ENCODE data around the gene TSEN54. TPM values are rescaled to one million over a fixed set of nuclear protein-coding genes. Genes with fewer than 3 reads are reported as not detected.
A peak's percentile ranks its signal among the peaks of the same experiment; 100 is the strongest.

Gene TSEN54
- 44.5 and 45.5 TPM in 2 replicates for total RNA-seq (2021)
- long read RNA-seq, transcript TSEN54-201 (11 exons, 1,944 nt): major isoform, 309 of 503 reads
- long read RNA-seq, partial matches to known transcripts: 47 of 503 reads
- long read RNA-seq, other reads (novel, unspliced or antisense): 146 of 503 reads

DNA sequence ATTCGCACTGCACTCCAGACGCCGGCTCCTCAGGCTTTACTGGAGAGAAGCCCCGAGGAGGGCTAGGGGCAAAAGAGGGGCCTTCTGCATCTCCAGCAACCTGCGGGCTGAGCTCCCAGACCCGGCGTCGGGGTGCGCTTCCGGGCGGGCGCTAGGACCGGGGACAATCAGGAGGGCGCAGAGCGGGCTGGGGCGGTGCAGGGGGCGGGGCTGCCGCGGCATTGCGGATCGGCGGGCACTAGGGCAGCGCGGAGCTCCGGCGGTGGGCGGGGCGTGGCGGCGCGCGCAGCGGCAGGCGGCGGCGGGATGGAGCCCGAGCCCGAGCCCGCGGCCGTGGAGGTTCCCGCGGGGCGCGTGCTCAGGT is at the start of gene TSEN54:
TSS of gene TSEN54 (plus strand) at position 274 of the 364 bp plus-strand sequence. CDS start at position 307, 33 bp downstream.
- no peak within 1 kb of the TSS for H3K9ac ChIP-seq (ENCODE audit: extremely low read depth, insufficient read length, low read length)

More for the DNA sequence above, at the start of gene TSEN54:
- H3K18ac ChIP-seq (ENCODE audit: insufficient read length, low read depth, low read length): peak within 1 kb of the TSS; percentile 87
- H2BK120ac ChIP-seq (ENCODE audit: low read depth, low read length, poor library complexity, severe bottlenecking): no peak within 1 kb of the TSS
- H4K8ac ChIP-seq (replicated peaks; ENCODE audit: insufficient read length, low read depth, low read length): no peak within 1 kb of the TSS
- no peaks in the 10 kb centered on the region for H3K79me1 ChIP-seq (ENCODE audit: insufficient read depth, low read depth, low read length, poor library complexity, severe bottlenecking)
- H4K20me1 ChIP-seq (ENCODE audit: control insufficient read depth, insufficient read depth, insufficient read length): no peaks in the 10 kb centered on the region
- Mint-ChIP-seq H3K27ac (no peak within 1 kb of the TSS; a peak in 1 of 7 replicates), H3K4me3 (peak within 1 kb of the TSS; percentile 85 to 89), H3K4me1 (peaks cover 17 to 26% of the 10 kb centered on the region in 2 experiments), H3K36me3 (ENCODE audit: insufficient read depth in 1 of 3, low read depth in 3 of 3) (peaks cover 13 to 47% (median 44%) of the 10 kb centered on the region in 3 experiments; a peak in 6 of 7 replicates), H3K9me3 (no peaks in the 10 kb centered on the region), H3K27me3 (ENCODE audit: low read depth) (no peaks in the 10 kb centered on the region; the same call in 1 of the 2 replicates)
- peak within 1 kb of the TSS; percentile 76 for H3K4me2 ChIP-seq (ENCODE audit: insufficient read depth, insufficient read length, low read length)
- no peak within 1 kb of the TSS for H2BK12ac ChIP-seq (ENCODE audit: insufficient read length, low read depth, low read length)
- H3K79me2 ChIP-seq (ENCODE audit: insufficient read depth, low read length): no peaks in the 10 kb centered on the region; the same call in 1 of the 2 replicates
- H2BK5ac ChIP-seq (ENCODE audit: insufficient read length, low read length): no peak within 1 kb of the TSS
- DNase-seq: peak; percentile 95
- H2AFZ ChIP-seq (ENCODE audit: low read length): no peak within 1 kb of the TSS
- no peak within 1 kb of the TSS for H4K91ac ChIP-seq (ENCODE audit: insufficient read length, low read depth, low read length)
- TF ChIP-seq, protein P1, sequence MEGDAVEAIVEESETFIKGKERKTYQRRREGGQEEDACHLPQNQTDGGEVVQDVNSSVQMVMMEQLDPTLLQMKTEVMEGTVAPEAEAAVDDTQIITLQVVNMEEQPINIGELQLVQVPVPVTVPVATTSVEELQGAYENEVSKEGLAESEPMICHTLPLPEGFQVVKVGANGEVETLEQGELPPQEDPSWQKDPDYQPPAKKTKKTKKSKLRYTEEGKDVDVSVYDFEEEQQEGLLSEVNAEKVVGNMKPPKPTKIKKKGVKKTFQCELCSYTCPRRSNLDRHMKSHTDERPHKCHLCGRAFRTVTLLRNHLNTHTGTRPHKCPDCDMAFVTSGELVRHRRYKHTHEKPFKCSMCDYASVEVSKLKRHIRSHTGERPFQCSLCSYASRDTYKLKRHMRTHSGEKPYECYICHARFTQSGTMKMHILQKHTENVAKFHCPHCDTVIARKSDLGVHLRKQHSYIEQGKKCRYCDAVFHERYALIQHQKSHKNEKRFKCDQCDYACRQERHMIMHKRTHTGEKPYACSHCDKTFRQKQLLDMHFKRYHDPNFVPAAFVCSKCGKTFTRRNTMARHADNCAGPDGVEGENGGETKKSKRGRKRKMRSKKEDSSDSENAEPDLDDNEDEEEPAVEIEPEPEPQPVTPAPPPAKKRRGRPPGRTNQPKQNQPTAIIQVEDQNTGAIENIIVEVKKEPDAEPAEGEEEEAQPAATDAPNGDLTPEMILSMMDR (conservative IDR thresholded peaks at IDR 0.05): no peak
- H3K23me2 ChIP-seq (ENCODE audit: insufficient read length, low read depth, low read length, poor library complexity, severe bottlenecking): peaks cover 8% of the 10 kb centered on the region
- no peak within 1 kb of the TSS for H3K4ac ChIP-seq (ENCODE audit: low read depth, low read length)
- H3T11ph ChIP-seq (ENCODE audit: low read length): no peak within 1 kb of the TSS
- no peaks in the 10 kb centered on the region for H3K27me3 ChIP-seq (ENCODE audit: insufficient read depth, low read length)
- H2BK20ac ChIP-seq (ENCODE audit: low read depth, low read length, poor library complexity, severe bottlenecking): no peak within 1 kb of the TSS
- no peak within 1 kb of the TSS for H3K14ac ChIP-seq (ENCODE audit: insufficient read depth, low read length)
- no peak within 1 kb of the TSS for H3K56ac ChIP-seq (ENCODE audit: insufficient read length, low read depth, low read length)
- no peak within 1 kb of the TSS for H4K5ac ChIP-seq (ENCODE audit: insufficient read length, low read depth, low read length)
- H3K4me1 ChIP-seq (ENCODE audit: insufficient read depth, low read length): no peaks in the 10 kb centered on the region; the same call in 1 of the 2 replicates
- H2BK15ac ChIP-seq (ENCODE audit: low read depth, low read length): no peak within 1 kb of the TSS
- no peak within 1 kb of the TSS for H3K27ac ChIP-seq (ENCODE audit: insufficient read length, low read depth, low read length)
- no peaks in the 10 kb centered on the region for H3K9me3 ChIP-seq (ENCODE audit: control insufficient read depth, low read depth, low read length)
- no peak within 1 kb of the TSS for H3K23ac ChIP-seq (ENCODE audit: insufficient read length, low read depth, low read length)
- H2AK5ac ChIP-seq (ENCODE audit: insufficient read length, low read length): no peak within 1 kb of the TSS
- no CpG with 5 or more reads among the region's 45 CpGs for WGBS (ENCODE audit: extremely low coverage, insufficient read length, low lambda C conversion rate)

All from H9 (cell line).